Endothelial cell of umbilical vein (primary cell): ENCODE data around the gene FANCD2. TPM values are rescaled to one million over a fixed set of nuclear protein-coding genes. Genes with fewer than 3 reads are reported as not detected.

Source experiments
- BruUV-seq: library from RNA; stranded (reverse); fragments of 400-500 nt; replicated peaks from 2 replicates; lab custom pipeline; 2021; lab: Mats Ljungman, UMichigan
- CTCF ChIA-PET: fragments of 300-600, 350-600 bp; sonication (Branson Sonifier 250); formaldehyde crosslinking; loops from one replicate; lab custom pipeline; 2021; ENCODE audit warnings: antibody characterized with exemption, inconsistent platforms; lab: Charles Lee
- POLR2A ChIA-PET: fragments of 300-600, 350-600 bp; sonication (Branson Sonifier 250); formaldehyde crosslinking; loops from one replicate; lab custom pipeline; 2021; ENCODE audit warnings: antibody characterized with exemption, inconsistent platforms; lab: Charles Lee
- DNase-seq: peaks from one replicate; pipeline ENCODE4 v3.0.0-alpha.2; 2011; ENCODE audit warnings: low read depth, low spot score
- FAIRE-seq: peaks from 2 replicates; lab custom pipeline; 2011; peaks lifted over from hg19 to GRCh38; lab: Jason Lieb, UNC
- H2AFZ ChIP-seq: 2 replicates; pipeline ENCODE4 v1.6.0; 2012; ENCODE audit warnings: low read depth, low read length, control low read depth, inconsistent platforms
- H3K27ac ChIP-seq: 2 replicates; pipeline ENCODE4 v1.5.1; 2011; ENCODE audit warnings: low read depth, mild to moderate bottlenecking, control low read depth, low read length, moderate library complexity; ENCODE audit not compliant: insufficient read depth
- H3K27me3 ChIP-seq, 2 experiments: 2 replicates each; pipeline versions ENCODE4 v1.6.0 to v1.6.1; 2011; ENCODE audit warnings: low read length in 2 of 2, mixed read lengths in 1 of 2; ENCODE audit not compliant: control insufficient read depth in 2 of 2, insufficient read depth in 2 of 2
- H3K36me3 ChIP-seq, 2 experiments: 2 replicates in 1 of 2; 3 replicates in 1 of 2; pipeline ENCODE4 v1.5.1; 2011; ENCODE audit warnings: low read length in 2 of 2, mild to moderate bottlenecking in 1 of 2, moderate library complexity in 1 of 2; ENCODE audit not compliant: control insufficient read depth in 2 of 2, insufficient read depth in 2 of 2; ENCODE audit errors: extremely low read depth in 1 of 2
- H3K4me1 ChIP-seq: 3 replicates; pipeline ENCODE4 v1.5.1; 2011; ENCODE audit warnings: mild to moderate bottlenecking, low read length; ENCODE audit not compliant: control insufficient read depth, insufficient read depth; ENCODE audit errors: extremely low read depth
- H3K4me2 ChIP-seq: 2 replicates; pipeline ENCODE4 v1.6.1; 2011; ENCODE audit warnings: low read length, control low read depth, mixed read lengths; ENCODE audit not compliant: insufficient read depth
- H3K4me3 ChIP-seq, 3 experiments: fragments of 200-600 bp in 1 of 3; sonication (generic), shearing (Covaris generic) in 1 of 3; replicated peaks in 1 of 3; 2 replicates each; pipeline ENCODE4 v1.5.1; 2011 to 2016; ENCODE audit warnings: control low read depth in 3 of 3, low read length in 3 of 3, mild to moderate bottlenecking in 2 of 3, inconsistent platforms in 1 of 3, low read depth in 1 of 3, moderate library complexity in 1 of 3; ENCODE audit not compliant: insufficient read depth in 1 of 3
- H3K79me2 ChIP-seq: 2 replicates; pipeline ENCODE4 v1.6.0; 2012; ENCODE audit warnings: low read length, inconsistent platforms; ENCODE audit not compliant: control insufficient read depth, insufficient read depth
- H3K9ac ChIP-seq: replicated peaks from 2 replicates; pipeline ENCODE3; 2011; ENCODE audit warnings: low read length, control low read depth; ENCODE audit not compliant: insufficient read depth; ENCODE audit errors: extremely low read depth
- H3K9me1 ChIP-seq: replicated peaks from 3 replicates; pipeline ENCODE4 v1.6.0; 2011; ENCODE audit warnings: mild to moderate bottlenecking, low read length; ENCODE audit not compliant: control insufficient read depth, insufficient read depth; ENCODE audit errors: extremely low read depth
- H3K9me3 ChIP-seq: replicated peaks from 2 replicates; pipeline ENCODE4 v1.5.1; 2012; ENCODE audit warnings: low read length, inconsistent platforms; ENCODE audit not compliant: control insufficient read depth, insufficient read depth
- H4K20me1 ChIP-seq: replicated peaks from 2 replicates; pipeline ENCODE3; 2011; ENCODE audit warnings: mild to moderate bottlenecking, low read length; ENCODE audit not compliant: control insufficient read depth, insufficient read depth; ENCODE audit errors: extremely low read depth
- CTCF ChIP-seq, 2 donors: IDR thresholded peaks; 1 replicate in 1 of 2; 2 replicates in 1 of 2; pipeline ENCODE4 v1.5.1; 2011; ENCODE audit warnings: low read length in 2 of 2, mild to moderate bottlenecking in 2 of 2, moderate library complexity in 2 of 2, control low read depth in 1 of 2, inconsistent platforms in 1 of 2, low read depth in 1 of 2; ENCODE audit not compliant: insufficient read depth in 1 of 2; ENCODE audit errors: extremely low read depth in 1 of 2
- EZH2 ChIP-seq: IDR thresholded peaks from 2 replicates; pipeline ENCODE4 v1.6.1; 2012; ENCODE audit warnings: borderline replicate concordance, low read depth, mild to moderate bottlenecking, moderate library complexity, low read length, inconsistent platforms; ENCODE audit not compliant: severe bottlenecking
- FOS ChIP-seq: IDR thresholded peaks from 2 replicates; pipeline ENCODE4 v1.6.1; 2011; ENCODE audit warnings: mild to moderate bottlenecking, low read length, moderate library complexity, borderline replicate concordance; ENCODE audit not compliant: insufficient read depth
- GATA2 ChIP-seq: IDR thresholded peaks from 2 replicates; pipeline ENCODE4 v1.7.0; 2011; ENCODE audit warnings: low read depth, mild to moderate bottlenecking, moderate library complexity, mixed read lengths, low read length; ENCODE audit not compliant: insufficient read length, insufficient read depth
- JUN ChIP-seq: IDR thresholded peaks from 2 replicates; pipeline ENCODE4 v1.6.1; 2011; ENCODE audit warnings: borderline replicate concordance, low read depth; ENCODE audit not compliant: insufficient read length, insufficient read depth
- MAX ChIP-seq: IDR thresholded peaks from 2 replicates; pipeline ENCODE4 v1.6.1; 2011; ENCODE audit not compliant: insufficient read depth, insufficient read length
- POLR2A ChIP-seq: IDR thresholded peaks from 2 replicates; pipeline ENCODE4 v1.6.1; 2012; ENCODE audit warnings: low read depth, mild to moderate bottlenecking, control low read depth, low read length
- POLR2AphosphoS5 ChIP-seq: IDR thresholded peaks from 2 replicates; pipeline ENCODE4 v1.6.1; 2012; ENCODE audit warnings: low read depth, mild to moderate bottlenecking, control low read depth, low read length, moderate library complexity; ENCODE audit not compliant: insufficient read depth
- dilution Hi-C: fragments of 300-500 bp; cut with MboI; formaldehyde crosslinking; loops from one replicate; pipeline ENCODE4 v1.15.0; 2019; ENCODE audit warnings: low sequenced_read_pairs; ENCODE audit not compliant: extremely low pct_ligation_motif_present
- intact Hi-C: fragments of 100-400 bp; cut with micrococcal nuclease; formaldehyde crosslinking; loops from one replicate; pipeline ENCODE4 v1.10.0; 2022
- polyA plus RNA-seq, 4 experiments: library from polyadenylated mRNA; depleted of rRNA in 3 of 4; stranded (reverse) in 3 of 4; unstranded in 1 of 4; fragments of >200 nt; gene quantifications; 2 replicates each; pipeline versions ENCODE4 v1.2.1 to v1.2.3, GENCODE V29; 2011 to 2012; ENCODE audit warnings: missing spikeins in 1 of 4
- total RNA-seq: library from RNA; stranded (reverse); gene quantifications from 2 replicates; pipeline ENCODE4 v1.2.3, GENCODE V29; 2021

Gene FANCD2
- total and polyA plus RNA-seq, 2 donors (not counting 3 experiments of a cell fraction or from before 2014, with no cell fraction given): 8.2 to 26.8 TPM

- Histone ChIP-seq H3K9me1 (no peaks in the 10 kb centered on the region), H3K27ac (no peak overlapping the region), H3K4me3 (no peak overlapping the region), H3K9ac (no peak overlapping the region), H3K4me1 (peaks cover 21% of the 10 kb centered on the region), H3K79me2 (no peaks in the 10 kb centered on the region), H4K20me1 (no peaks in the 10 kb centered on the region), H3K4me2 (peak overlapping the region; percentile 44), H3K9me3 (no peaks in the 10 kb centered on the region), H3K36me3 (no peaks in the 10 kb centered on the region), H2AFZ (no peak overlapping the region), H3K27me3 (no peaks in the 10 kb centered on the region)
- no peak for TF ChIP-seq FOS
- TF ChIP-seq CTCF (IDR thresholded peaks at IDR 0.05; ENCODE audit: extremely low read depth in 1 of 2, insufficient read depth in 1 of 2, low read depth in 1 of 2, low read length in 2 of 2): no peak
- no peak for TF ChIP-seq POLR2A
- TF ChIP-seq POLR2AphosphoS5: no peak
- no peak for TF ChIP-seq EZH2
- BruUV-seq: no TSS peak
- ChIA-PET CTCF (interaction anchor here (0.8 to 1.0 kb wide), 5 partner anchors 14 to 212 kb away, joined by 3 to 5 read pairs (median 3); no protein-coding TSS in a partner anchor), POLR2A (interaction anchor here (0.5 kb wide), 1 partner anchor 18 kb away, joined by 6 read pairs; no protein-coding TSS in a partner anchor)
- intact Hi-C loops: loop anchor here (1.0 kb wide), 2 partner anchors 15 to 24 kb away; partner anchors contain the start of gene FANCD2
- dilution Hi-C loops: no loop called here
- FAIRE-seq (no peak), DNase-seq (no peak)
Measured at GRCh38 chr3:10011631-10012030, 14.6 kb upstream of the FANCD2 start.

DNA sequence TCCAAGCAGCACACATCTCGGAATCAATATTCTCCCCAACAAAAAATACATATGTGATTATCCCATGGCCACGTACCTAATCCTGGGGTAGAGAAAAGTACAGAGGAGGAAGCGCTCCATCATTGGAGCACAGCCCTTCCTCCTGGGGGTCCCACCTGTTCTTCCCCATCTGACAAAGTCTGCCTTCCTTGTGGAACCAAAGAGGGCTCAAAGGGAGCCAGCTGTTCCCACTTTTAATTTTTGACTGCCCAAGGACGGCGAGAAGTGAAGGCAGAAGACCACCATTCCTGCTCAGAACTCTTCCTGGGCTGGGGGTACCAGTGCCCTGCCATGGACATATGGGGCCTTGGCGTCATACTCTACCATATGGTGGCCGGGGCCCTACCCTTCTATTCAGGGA, 14.1 kb upstream of the FANCD2 start:
- POLR2A ChIA-PET: no interaction called here
- intact Hi-C loops (no loop called here), dilution Hi-C loops (no loop called here)
- DNase-seq (no peak), FAIRE-seq (no peak)
- Histone ChIP-seq H3K79me2 (no peaks in the 10 kb centered on the region), H3K4me2 (no peak overlapping the region), H3K4me1 (peaks cover 21% of the 10 kb centered on the region), H2AFZ (no peak overlapping the region), H3K36me3 (no peaks in the 10 kb centered on the region), H3K9me3 (no peaks in the 10 kb centered on the region), H3K9ac (no peak overlapping the region), H4K20me1 (no peaks in the 10 kb centered on the region), H3K4me3 (no peak overlapping the region), H3K27ac (no peak overlapping the region), H3K9me1 (no peaks in the 10 kb centered on the region), H3K27me3 (no peaks in the 10 kb centered on the region)
- BruUV-seq: no TSS peak
- TF ChIP-seq GATA2: no peak
- no peak for TF ChIP-seq POLR2A
- no peak for TF ChIP-seq CTCF (IDR thresholded peaks at IDR 0.05; ENCODE audit: extremely low read depth in 1 of 2, insufficient read depth in 1 of 2, low read depth in 1 of 2, low read length in 2 of 2)
- no peak for TF ChIP-seq JUN
- TF ChIP-seq FOS: no peak
- no peak for TF ChIP-seq EZH2
- no peak for TF ChIP-seq POLR2AphosphoS5
- TF ChIP-seq MAX: no peak
- CTCF ChIA-PET: no interaction called here
